NCI-H128 (cell line): ENCODE measurements around the gene CUEDC2.
A peak's percentile ranks its signal among the peaks of the same experiment; 100 is the strongest.

ENCODE experiments used
- DNase-seq: peaks from one replicate; lab custom pipeline; 2025; ENCODE audit not compliant: unreplicated experiment; lab: John Stamatoyannopoulos, UW

Gene CUEDC2

GRCh38 chr10:102411341-102412255, 20.8 kb downstream of the CUEDC2 start:
- no peak for DNase-seq

DNA sequence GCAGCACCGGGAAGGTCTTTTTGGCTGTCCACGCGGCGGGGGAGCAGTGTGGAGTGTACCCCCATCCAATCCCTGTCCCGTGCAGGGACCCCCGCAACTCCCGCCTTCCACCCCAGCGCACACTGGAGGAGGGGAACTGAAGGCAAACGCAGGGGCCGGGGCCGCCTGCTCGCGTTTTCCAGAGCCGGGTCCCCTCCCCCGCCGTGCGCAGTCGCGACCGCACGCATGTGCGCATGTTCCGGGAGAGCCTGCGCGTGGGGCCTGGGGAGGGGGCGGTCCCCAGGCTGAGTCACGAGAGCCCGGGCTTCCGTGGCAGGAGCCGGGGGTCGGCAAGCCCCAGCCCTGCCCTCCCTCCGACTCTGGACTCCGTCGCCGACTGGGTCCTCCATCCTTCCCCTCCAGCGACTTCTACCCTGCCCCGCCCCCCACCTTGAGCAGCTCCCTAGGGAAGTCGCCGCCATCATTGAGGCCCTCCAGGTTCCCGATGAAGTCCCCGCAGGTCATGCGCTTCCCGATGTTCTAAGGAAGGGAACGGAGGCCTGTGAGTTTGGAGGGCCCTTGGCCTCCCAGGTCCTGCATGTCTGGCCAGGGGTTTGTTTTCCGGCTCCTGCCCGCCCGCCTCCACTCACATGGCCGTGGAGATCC, 21.8 kb downstream of the CUEDC2 start:
- DNase-seq: no peak

DNA sequence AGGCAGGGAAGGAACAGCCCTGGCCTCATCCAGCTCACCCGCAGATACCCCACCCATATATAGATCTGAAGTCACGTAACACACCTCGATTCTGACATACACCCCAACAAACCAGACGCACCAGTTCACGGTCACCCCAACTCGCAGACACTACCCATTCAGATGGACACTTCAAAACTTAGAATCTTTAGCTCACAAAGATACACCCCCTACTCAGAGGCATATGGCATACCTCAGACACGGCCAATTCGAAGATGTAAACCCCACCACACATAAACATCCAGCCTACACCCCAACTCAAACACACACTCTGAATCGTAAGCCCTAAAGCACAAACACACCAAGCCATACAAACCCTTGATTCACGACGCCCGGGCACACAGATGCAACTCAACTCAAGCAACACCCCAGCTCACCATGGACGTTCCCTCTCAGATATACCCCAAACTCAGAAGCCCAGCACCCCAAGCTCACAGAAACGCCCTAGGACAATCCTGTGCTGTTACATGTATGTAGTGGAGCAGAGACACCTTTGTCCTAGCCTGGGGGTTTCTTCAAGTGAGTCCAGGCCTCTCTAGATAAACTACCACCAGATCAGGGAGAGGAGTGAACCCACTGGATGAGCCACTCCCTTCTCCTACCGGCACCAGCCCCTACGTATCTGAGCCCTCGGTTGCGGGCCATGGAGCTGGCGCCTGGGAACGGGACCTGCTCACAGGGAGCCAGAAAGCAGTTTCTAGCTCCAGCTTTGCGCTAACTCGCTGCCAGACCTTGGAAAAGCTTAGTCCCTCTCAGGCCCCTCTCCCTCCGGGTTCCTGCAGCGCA, 22.6 kb downstream of the CUEDC2 start:
- DNase-seq: no peak

GRCh38 chr10:102408728-102409603, 23.4 kb downstream of the CUEDC2 start:
- no peak for DNase-seq

DNA sequence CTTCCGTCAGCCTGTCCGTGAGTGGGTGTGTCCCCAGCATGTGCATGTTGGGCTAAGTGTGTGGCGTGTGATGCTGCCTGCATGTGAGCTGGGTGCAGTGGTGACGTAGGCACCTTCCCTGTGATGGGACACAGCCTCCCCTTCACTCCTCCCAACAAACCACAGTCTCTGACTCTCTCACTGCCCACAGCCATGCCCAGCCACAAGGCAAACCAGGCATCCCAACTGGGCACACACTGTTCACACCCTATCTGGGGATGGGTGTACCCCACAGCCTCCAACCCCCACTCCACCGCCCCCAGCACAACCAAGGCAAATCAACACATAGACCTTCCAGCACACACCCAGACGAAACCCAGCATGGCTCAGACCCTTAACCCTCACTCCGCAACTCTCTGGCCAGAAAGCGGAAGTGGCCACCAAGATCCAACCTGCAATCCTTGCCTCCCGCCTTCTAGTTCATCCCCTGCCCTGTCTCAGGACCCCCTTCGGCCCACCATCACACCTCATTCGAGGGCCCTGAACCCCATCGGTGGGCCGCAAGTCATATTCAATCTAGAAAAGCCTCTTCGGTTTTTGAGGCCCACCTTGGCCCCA, 24.1 kb downstream of the CUEDC2 start:
- no peak for DNase-seq

- no peak for DNase-seq
Measured at GRCh38 chr10:102407425-102408130, 24.8 kb downstream of the CUEDC2 start.

- DNase-seq: no peak
Measured at GRCh38 chr10:102406815-102407214, 25.6 kb downstream of the CUEDC2 start.

GRCh38 chr10:102405632-102406031, 26.7 kb downstream of the CUEDC2 start:
- DNase-seq: no peak

DNA sequence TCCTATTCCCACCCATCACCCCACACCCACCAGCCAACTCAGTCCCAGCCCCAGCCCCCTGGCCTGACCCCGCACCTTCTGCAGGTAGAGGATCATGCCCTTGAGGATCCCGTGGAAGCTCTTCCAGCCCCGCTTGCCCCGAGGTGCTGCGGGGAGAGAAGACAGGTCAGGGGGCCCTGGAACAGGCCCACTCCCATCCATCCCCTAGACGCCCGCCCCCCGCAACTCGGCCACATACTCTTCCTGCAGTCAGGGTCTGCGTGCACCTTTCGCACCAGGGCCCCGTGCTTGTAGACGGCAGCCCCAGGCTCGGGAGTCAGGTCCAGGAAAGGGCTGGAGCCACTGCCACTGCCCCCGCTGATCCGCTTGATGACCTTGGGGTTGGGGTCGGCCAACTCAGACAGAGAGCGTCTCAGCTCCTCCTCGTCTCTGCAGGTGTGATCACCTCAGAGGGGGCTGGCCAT, 27.2 kb downstream of the CUEDC2 start:
- DNase-seq: no peak

DNA sequence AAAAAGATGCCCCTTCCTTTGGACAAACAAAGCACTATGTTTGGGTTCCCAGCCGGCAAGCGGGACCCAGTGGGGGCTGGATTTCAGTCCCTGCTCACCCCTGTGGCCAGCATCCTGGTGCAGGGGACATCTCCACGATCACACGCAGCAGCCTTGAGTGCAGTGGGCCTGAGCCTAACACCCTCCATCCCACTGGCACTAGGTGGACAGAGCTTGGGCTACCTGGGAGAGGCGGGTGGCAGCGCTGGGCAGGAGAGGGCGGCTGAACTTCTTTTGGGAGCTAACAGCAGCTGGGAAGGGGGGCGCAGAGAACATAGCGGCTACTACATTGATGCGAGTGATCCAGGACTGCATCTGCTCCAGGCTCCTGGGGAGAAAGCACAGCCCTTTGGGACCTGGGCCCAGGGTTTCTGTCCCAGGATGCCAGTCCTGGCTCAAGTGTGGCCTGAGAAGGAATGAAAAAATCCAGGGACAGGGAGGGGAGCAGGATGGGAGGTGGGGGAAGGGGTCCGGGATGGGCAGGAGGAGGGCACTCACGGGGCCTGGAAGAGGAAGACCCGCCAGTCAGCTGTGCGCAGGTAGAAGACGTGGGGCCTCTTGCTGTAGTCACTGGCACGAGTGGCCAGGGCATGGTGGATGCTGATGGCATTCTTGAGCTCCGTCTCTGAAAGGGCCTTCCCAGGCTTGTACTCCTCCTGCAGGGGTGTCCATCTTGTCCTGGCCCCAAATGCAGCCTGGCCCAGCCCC, 27.8 kb downstream of the CUEDC2 start:
- DNase-seq: no peak

- DNase-seq: no peak
Measured at GRCh38 chr10:102403115-102403514, 29.3 kb downstream of the CUEDC2 start.

DNA sequence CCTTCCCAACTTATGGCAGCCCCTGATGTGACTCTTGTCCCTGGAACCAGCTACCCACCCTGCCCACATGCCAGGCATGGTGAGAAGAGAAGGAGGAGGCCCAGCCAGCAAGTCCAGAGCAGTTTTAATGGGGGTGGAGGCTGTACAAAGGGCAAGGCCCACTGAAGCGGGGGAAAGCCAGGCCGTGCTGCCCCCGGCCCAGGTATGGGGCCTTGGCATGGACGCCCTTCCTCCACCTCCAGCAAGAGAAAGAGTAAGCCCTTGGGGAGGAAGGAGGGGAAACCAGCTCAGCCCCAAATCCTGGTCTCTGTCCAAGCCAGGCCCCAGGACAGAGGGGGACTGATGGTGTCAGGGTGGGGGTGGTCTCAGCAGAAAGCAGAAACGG, 29.9 kb downstream of the CUEDC2 start:
- DNase-seq: no peak

DNA sequence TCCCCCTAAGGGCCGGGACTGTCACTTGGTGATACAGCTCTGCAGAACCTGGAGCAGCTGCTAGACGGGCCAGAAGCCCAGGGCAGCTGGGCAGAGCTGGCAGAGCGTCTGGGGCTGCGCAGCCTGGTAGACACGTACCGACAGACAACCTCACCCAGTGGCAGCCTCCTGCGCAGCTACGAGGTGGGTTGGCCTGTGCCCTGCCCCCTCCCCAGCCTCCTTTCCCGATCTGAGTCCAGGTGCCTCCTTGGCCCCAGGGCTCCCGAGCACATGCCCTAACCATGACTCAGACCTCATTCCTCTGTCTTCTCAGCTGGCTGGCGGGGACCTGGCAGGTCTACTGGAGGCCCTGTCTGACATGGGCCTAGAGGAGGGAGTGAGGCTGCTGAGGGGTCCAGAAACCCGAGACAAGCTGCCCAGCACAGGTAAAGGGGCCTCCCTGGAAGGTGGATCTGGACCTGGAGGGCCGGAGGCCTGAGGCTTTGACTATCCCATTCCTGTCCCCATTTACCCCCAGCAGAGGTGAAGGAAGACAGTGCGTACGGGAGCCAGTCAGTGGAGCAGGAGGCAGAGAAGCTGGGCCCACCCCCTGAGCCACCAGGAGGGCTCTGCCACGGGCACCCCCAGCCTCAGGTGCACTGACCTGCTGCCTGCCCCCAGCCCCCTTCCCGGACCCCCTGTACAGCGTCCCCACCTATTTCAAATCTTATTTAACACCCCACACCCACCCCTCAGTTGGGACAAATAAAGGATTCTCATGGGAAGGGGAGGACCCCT, 30.5 kb downstream of the CUEDC2 start:
- no peak for DNase-seq

GRCh38 chr10:102401342-102401654, 31.1 kb downstream of the CUEDC2 start:
- no peak for DNase-seq

DNA sequence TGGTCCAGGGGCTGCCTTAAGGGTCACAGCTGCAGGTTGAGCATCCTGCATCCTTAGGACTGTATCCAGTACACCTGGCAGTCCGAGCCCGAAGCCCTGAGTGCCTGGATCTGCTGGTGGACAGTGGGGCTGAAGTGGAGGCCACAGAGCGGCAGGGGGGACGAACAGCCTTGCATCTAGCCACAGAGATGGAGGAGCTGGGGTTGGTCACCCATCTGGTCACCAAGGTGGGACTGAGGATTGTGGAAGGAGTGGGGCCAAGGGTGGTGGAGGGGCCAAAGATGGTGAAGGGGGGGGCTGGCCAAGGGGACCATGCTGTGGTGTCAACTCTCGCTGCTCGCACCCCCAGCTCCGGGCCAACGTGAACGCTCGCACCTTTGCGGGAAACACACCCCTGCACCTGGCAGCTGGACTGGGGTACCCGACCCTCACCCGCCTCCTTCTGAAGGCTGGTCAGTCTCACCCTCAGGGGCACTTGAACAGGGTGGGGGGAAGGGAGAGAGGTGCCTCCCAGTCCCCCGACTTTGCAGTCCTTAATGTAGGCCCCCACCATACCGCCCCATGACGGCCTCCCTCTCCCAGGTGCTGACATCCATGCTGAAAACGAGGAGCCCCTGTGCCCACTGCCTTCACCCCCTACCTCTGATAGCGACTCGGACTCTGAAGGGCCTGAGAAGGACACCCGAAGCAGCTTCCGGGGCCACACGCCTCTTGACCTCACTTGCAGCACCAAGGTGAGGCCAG, 31.6 kb downstream of the CUEDC2 start:
- DNase-seq: no peak

DNA sequence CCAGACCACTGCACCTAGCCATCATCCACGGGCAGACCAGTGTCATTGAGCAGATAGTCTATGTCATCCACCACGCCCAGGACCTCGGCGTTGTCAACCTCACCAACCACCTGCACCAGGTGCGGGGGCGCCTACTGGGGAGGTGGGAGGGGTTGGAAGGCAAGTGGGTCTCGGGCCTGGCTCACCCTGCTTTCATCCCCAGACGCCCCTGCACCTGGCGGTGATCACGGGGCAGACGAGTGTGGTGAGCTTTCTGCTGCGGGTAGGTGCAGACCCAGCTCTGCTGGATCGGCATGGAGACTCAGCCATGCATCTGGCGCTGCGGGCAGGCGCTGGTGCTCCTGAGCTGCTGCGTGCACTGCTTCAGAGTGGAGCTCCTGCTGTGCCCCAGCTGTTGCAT, 32.3 kb downstream of the CUEDC2 start:
- peak; percentile 19 for DNase-seq

- DNase-seq: peak; percentile 36
Measured at GRCh38 chr10:102399217-102400021, 33.0 kb downstream of the CUEDC2 start.
